H9 (cell line): ENCODE data around the gene MSMB. TPM values are rescaled to one million over a fixed set of nuclear protein-coding genes. Genes with fewer than 3 reads are reported as not detected.

ENCODE experiments used
- DNase-seq: peaks from one replicate; pipeline ENCODE4 v3.0.0-alpha.2; 2017
- H2AFZ ChIP-seq: one replicate; pipeline ENCODE4 v1.6.1; 2013; ENCODE audit warnings: mild to moderate bottlenecking, low read length, control low read depth, moderate library complexity
- H2AK5ac ChIP-seq: 2 replicates; pipeline ENCODE4 v1.6.1; 2013; ENCODE audit warnings: low read length, control low read depth, mixed read lengths; ENCODE audit not compliant: insufficient read length
- H2BK120ac ChIP-seq: one replicate; pipeline ENCODE4 v1.6.1; 2013; ENCODE audit warnings: low read depth, mild to moderate bottlenecking, low read length, control low read depth, inconsistent platforms; ENCODE audit not compliant: poor library complexity, severe bottlenecking
- H2BK12ac ChIP-seq: 2 replicates; pipeline ENCODE4 v1.6.1; 2013; ENCODE audit warnings: low read length, control low read depth, mixed read lengths, low read depth; ENCODE audit not compliant: insufficient read length
- H2BK15ac ChIP-seq: 2 replicates; pipeline ENCODE4 v1.6.1; 2013; ENCODE audit warnings: low read depth, low read length, control low read depth
- H2BK20ac ChIP-seq: one replicate; pipeline ENCODE4 v1.6.1; 2013; ENCODE audit warnings: low read depth, mild to moderate bottlenecking, low read length, control low read depth, inconsistent platforms; ENCODE audit not compliant: poor library complexity, severe bottlenecking
- H2BK5ac ChIP-seq: 2 replicates; pipeline ENCODE4 v1.6.1; 2013; ENCODE audit warnings: low read length, control low read depth, mixed read lengths; ENCODE audit not compliant: insufficient read length
- H3K14ac ChIP-seq: 2 replicates; pipeline ENCODE4 v1.6.1; 2013; ENCODE audit warnings: low read length, control low read depth; ENCODE audit not compliant: insufficient read depth
- H3K18ac ChIP-seq: 2 replicates; pipeline ENCODE4 v1.6.1; 2013; ENCODE audit warnings: low read depth, mild to moderate bottlenecking, mixed read lengths, low read length, control low read depth; ENCODE audit not compliant: insufficient read length
- H3K23ac ChIP-seq: 2 replicates; pipeline ENCODE4 v1.6.1; 2013; ENCODE audit warnings: low read length, control low read depth, mixed read lengths, low read depth; ENCODE audit not compliant: insufficient read length
- H3K23me2 ChIP-seq: 2 replicates; pipeline ENCODE4 v1.6.1; 2013; ENCODE audit warnings: low read depth, mild to moderate bottlenecking, mixed read lengths, low read length, control low read depth; ENCODE audit not compliant: insufficient read length, poor library complexity, severe bottlenecking
- H3K27ac ChIP-seq: 2 replicates; pipeline ENCODE4 v1.5.1; 2013; ENCODE audit warnings: low read length, control low read depth, mixed read lengths, low read depth; ENCODE audit not compliant: insufficient read length
- H3K27me3 ChIP-seq: 2 replicates; pipeline ENCODE4 v1.6.1; 2013; ENCODE audit warnings: low read length, control low read depth, inconsistent platforms; ENCODE audit not compliant: insufficient read depth
- H3K4ac ChIP-seq: 2 replicates; pipeline ENCODE4 v1.6.1; 2013; ENCODE audit warnings: low read depth, mild to moderate bottlenecking, control low read depth, inconsistent platforms, low read length, moderate library complexity
- H3K4me1 ChIP-seq: 2 replicates; pipeline ENCODE4 v1.6.1; 2013; ENCODE audit warnings: low read length, control low read depth, inconsistent platforms; ENCODE audit not compliant: insufficient read depth
- H3K4me2 ChIP-seq: 2 replicates; pipeline ENCODE4 v1.6.1; 2013; ENCODE audit warnings: low read length, control low read depth, mixed read lengths; ENCODE audit not compliant: insufficient read length, insufficient read depth
- H3K56ac ChIP-seq: 2 replicates; pipeline ENCODE4 v1.6.1; 2013; ENCODE audit warnings: low read depth, mild to moderate bottlenecking, mixed read lengths, low read length, control low read depth; ENCODE audit not compliant: insufficient read length
- H3K79me1 ChIP-seq: 2 replicates; pipeline ENCODE4 v1.6.1; 2013; ENCODE audit warnings: low read depth, mild to moderate bottlenecking, moderate library complexity, low read length, control low read depth, inconsistent platforms; ENCODE audit not compliant: insufficient read depth, poor library complexity, severe bottlenecking
- H3K79me2 ChIP-seq: 2 replicates; pipeline ENCODE4 v1.6.1; 2013; ENCODE audit warnings: low read length, control low read depth, inconsistent platforms; ENCODE audit not compliant: insufficient read depth
- H3K9ac ChIP-seq: 2 replicates; pipeline ENCODE4 v1.6.1; 2013; ENCODE audit warnings: low read length, control low read depth, mixed read lengths; ENCODE audit not compliant: insufficient read length; ENCODE audit errors: extremely low read depth
- H3K9me3 ChIP-seq: one replicate; pipeline ENCODE4 v1.6.1; 2013; ENCODE audit warnings: low read depth, low read length, inconsistent platforms; ENCODE audit not compliant: control insufficient read depth
- H3T11ph ChIP-seq: one replicate; pipeline ENCODE4 v1.6.1; 2013; ENCODE audit warnings: mild to moderate bottlenecking, low read length, control low read depth, inconsistent platforms
- H4K20me1 ChIP-seq: one replicate; pipeline ENCODE4 v1.6.1; 2013; ENCODE audit not compliant: control insufficient read depth, insufficient read length, insufficient read depth
- H4K5ac ChIP-seq: 2 replicates; pipeline ENCODE4 v1.6.1; 2013; ENCODE audit warnings: low read depth, mild to moderate bottlenecking, mixed read lengths, low read length, control low read depth; ENCODE audit not compliant: insufficient read length
- H4K8ac ChIP-seq: replicated peaks from 2 replicates; pipeline ENCODE4 v1.6.1; 2013; ENCODE audit warnings: low read length, control low read depth, mixed read lengths, low read depth; ENCODE audit not compliant: insufficient read length
- H4K91ac ChIP-seq: 2 replicates; pipeline ENCODE4 v1.6.1; 2013; ENCODE audit warnings: low read depth, mild to moderate bottlenecking, moderate library complexity, mixed read lengths, low read length, control low read depth; ENCODE audit not compliant: insufficient read length
- H3K27ac Mint-ChIP-seq, 3 experiments: 2 replicates in 2 of 3; 3 replicates in 1 of 3; pipeline ENCODE4 v1.8.0; 2020 to 2021; ENCODE audit warnings: mixed read lengths in 3 of 3, mild to moderate bottlenecking in 1 of 3, moderate library complexity in 1 of 3
- H3K27me3 Mint-ChIP-seq: 2 replicates; pipeline ENCODE4 v1.8.0; 2021; ENCODE audit warnings: low read depth, mild to moderate bottlenecking, moderate library complexity, mixed read lengths
- H3K36me3 Mint-ChIP-seq, 3 experiments: 2 replicates in 2 of 3; 3 replicates in 1 of 3; pipeline ENCODE4 v1.8.0; 2020 to 2021; ENCODE audit warnings: low read depth in 3 of 3, mixed read lengths in 3 of 3; ENCODE audit not compliant: insufficient read depth in 1 of 3
- H3K4me1 Mint-ChIP-seq, 2 experiments: 2 replicates each; pipeline ENCODE4 v1.8.0; 2020; ENCODE audit warnings: mixed read lengths in 2 of 2
- H3K4me3 Mint-ChIP-seq, 2 experiments: 2 replicates in 1 of 2; 3 replicates in 1 of 2; pipeline ENCODE4 v1.8.0; 2020 to 2021; ENCODE audit warnings: mild to moderate bottlenecking in 2 of 2, mixed read lengths in 2 of 2, moderate library complexity in 1 of 2
- H3K9me3 Mint-ChIP-seq, 2 experiments: 2 replicates in 1 of 2; 3 replicates in 1 of 2; pipeline ENCODE4 v1.8.0; 2020; ENCODE audit warnings: mild to moderate bottlenecking in 2 of 2, mixed read lengths in 2 of 2, moderate library complexity in 1 of 2
- CTCF ChIP-seq: fragments of 200-600 bp; sonication (generic); conservative IDR thresholded peaks from 3 replicates; pipeline ENCODE4 v1.8.0; 2021; ENCODE audit warnings: antibody characterized with exemption, mild to moderate bottlenecking
- WGBS: extraction: QIAGEN DNeasy Blood & Tissue Kit; methylation state at CpG from one replicate; pipeline ENCODE4 v1.1.7; 2013; ENCODE audit warnings: missing lambda C conversion rate, low lambda C conversion rate, mixed read lengths; ENCODE audit not compliant: insufficient read length; ENCODE audit errors: extremely low coverage; 5-methylcytosine and 5-hydroxymethylcytosine counted together
- total RNA-seq: library from RNA; stranded (reverse); gene quantifications from 2 replicates; pipeline ENCODE4 v1.2.1, GENCODE V29; 2021

MSMB gene
- total RNA-seq, 1 experiment from 2014 or later = not detected

GRCh38 chr10:46022978-46023702 lies 22.9 kb downstream of the MSMB start:
- Histone ChIP-seq H4K20me1 (no peaks in the 10 kb centered on the region), H4K5ac (no peak overlapping the region), H2BK120ac (no peak overlapping the region), H4K8ac (no peak overlapping the region), H3K27me3 (no peaks in the 10 kb centered on the region), H4K91ac (no peak overlapping the region), H3T11ph (no peak overlapping the region), H3K27ac (no peak overlapping the region), H3K9ac (peak overlapping the region; percentile 50), H3K14ac (peak overlapping the region; percentile 53), H3K18ac (peak overlapping the region; percentile 20), H3K4me1 (no peaks in the 10 kb centered on the region; the same call in 1 of the 2 replicates), H2BK20ac (no peak overlapping the region), H3K56ac (no peak overlapping the region), H3K23me2 (no peaks in the 10 kb centered on the region), H3K4ac (no peak overlapping the region), H3K9me3 (no peaks in the 10 kb centered on the region), H2BK5ac (no peak overlapping the region), H2AK5ac (no peak overlapping the region), H2BK12ac (no peak overlapping the region), H2AFZ (no peak overlapping the region), H3K23ac (no peak overlapping the region), H3K4me2 (peak overlapping the region; percentile 36), H3K79me1 (peaks cover 3% of the 10 kb centered on the region), H3K79me2 (peaks cover 6% of the 10 kb centered on the region; the same call in 1 of the 2 replicates), H2BK15ac (no peak overlapping the region)
- TF ChIP-seq CTCF = no peak
- no peaks in the 10 kb centered on the region for H3K9me3 Mint-ChIP-seq
- H3K36me3 Mint-ChIP-seq = no peaks in the 10 kb centered on the region
- peaks cover 20 to 30% of the 10 kb centered on the region in 2 experiments for H3K4me1 Mint-ChIP-seq
- peak overlapping the region; percentile 77 to 83 for H3K4me3 Mint-ChIP-seq
- no peaks in the 10 kb centered on the region for H3K27me3 Mint-ChIP-seq
- H3K27ac Mint-ChIP-seq = peak overlapping the region in 1 of 3 experiments; percentile 91; a peak in 3 of 7 replicates
- WGBS = no CpG with 5 or more reads among the region's 49 CpGs
- DNase-seq = peak; percentile 91
